Sigmoid colon (tissue), 4 donors: Measurements from ENCODE around the gene CCDC150.

Source experiments
- EP300 ChIP-seq, 4 donors: sonication (generic); formaldehyde crosslinking; IDR thresholded peaks; one replicate each; pipeline ENCODE4 v1.6.1; 2017; ENCODE audit warnings: antibody characterized with exemption in 4 of 4
- POLR2A ChIP-seq, 2 donors: fragments of 450-650 bp; IDR thresholded peaks; one replicate each; pipeline ENCODE4 v1.6.1; 2016; ENCODE audit warnings: antibody characterized with exemption in 2 of 2, mild to moderate bottlenecking in 2 of 2, moderate library complexity in 2 of 2
- TF ChIP-seq, protein P1 (sequence below), 4 experiments: fragments of 450-650 bp in 3 of 4; fragments of 200-600 bp in 1 of 4; IDR thresholded peaks; one replicate each; pipeline ENCODE4 v1.5.1; 2016 to 2019; ENCODE audit warnings: antibody characterized with exemption in 4 of 4, mild to moderate bottlenecking in 3 of 4, moderate library complexity in 2 of 4

DNA sequence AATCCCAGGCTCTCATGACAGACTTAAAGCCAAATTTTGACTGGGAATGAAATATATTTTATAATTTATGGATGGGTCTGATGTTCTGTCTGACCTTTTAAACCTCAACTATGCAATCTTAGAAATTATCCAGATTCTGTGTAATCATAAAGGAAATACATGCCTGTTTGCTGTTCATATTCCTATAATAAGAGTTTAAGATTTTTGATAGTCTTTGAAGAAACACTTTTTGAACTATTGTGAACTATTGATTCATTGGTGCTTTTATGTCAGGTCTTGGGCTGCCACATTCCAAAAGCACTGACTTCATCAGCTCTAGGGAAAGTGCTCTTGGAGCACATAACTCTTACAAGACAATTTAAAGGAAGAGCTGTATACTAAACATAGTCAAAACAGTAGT lies 64.2 kb downstream of the CCDC150 start:
- TF ChIP-seq, protein P1, sequence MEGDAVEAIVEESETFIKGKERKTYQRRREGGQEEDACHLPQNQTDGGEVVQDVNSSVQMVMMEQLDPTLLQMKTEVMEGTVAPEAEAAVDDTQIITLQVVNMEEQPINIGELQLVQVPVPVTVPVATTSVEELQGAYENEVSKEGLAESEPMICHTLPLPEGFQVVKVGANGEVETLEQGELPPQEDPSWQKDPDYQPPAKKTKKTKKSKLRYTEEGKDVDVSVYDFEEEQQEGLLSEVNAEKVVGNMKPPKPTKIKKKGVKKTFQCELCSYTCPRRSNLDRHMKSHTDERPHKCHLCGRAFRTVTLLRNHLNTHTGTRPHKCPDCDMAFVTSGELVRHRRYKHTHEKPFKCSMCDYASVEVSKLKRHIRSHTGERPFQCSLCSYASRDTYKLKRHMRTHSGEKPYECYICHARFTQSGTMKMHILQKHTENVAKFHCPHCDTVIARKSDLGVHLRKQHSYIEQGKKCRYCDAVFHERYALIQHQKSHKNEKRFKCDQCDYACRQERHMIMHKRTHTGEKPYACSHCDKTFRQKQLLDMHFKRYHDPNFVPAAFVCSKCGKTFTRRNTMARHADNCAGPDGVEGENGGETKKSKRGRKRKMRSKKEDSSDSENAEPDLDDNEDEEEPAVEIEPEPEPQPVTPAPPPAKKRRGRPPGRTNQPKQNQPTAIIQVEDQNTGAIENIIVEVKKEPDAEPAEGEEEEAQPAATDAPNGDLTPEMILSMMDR (IDR thresholded peaks at IDR 0.05): no peak
- TF ChIP-seq POLR2A (IDR thresholded peaks at IDR 0.05) (no peak), EP300 (IDR thresholded peaks at IDR 0.05) (no peak)
